Measurements from ENCODE around the gene PMCH.
"Not testable (repeated sequence)": the region's sequence is repeated elsewhere in the genome, so short reads cannot be mapped to it uniquely, and the experiment has no call there.

PMCH gene, protein sequence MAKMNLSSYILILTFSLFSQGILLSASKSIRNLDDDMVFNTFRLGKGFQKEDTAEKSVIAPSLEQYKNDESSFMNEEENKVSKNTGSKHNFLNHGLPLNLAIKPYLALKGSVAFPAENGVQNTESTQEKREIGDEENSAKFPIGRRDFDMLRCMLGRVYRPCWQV
- 0.09 to 1.9 (median 0.82) reads per million in 4 experiments for total RNA-seq

DNA sequence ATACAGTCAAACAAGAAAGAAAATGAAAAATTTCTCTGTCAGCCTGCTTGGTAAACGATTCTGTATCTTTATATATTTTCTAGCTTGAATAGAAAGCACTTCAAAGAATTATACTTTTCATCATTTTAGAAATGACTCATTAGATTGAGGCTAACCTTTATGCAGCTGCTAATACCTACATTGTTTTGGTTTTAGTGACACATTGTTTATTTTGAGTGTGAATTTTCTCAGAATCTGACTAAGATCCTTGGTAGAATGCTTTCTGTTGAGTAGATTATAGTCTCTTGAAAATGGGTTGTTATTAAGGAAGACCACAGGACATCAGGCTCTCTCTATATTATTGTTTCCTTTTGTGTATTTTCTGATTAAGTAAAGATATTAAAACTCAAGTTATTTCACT lies at the start of gene PMCH:
PMCH (minus strand) TSS at position 45 of the 400 bp plus-strand sequence. CDS start 63 bp downstream, outside the sequence.
- DNase-seq: no peak

DNA sequence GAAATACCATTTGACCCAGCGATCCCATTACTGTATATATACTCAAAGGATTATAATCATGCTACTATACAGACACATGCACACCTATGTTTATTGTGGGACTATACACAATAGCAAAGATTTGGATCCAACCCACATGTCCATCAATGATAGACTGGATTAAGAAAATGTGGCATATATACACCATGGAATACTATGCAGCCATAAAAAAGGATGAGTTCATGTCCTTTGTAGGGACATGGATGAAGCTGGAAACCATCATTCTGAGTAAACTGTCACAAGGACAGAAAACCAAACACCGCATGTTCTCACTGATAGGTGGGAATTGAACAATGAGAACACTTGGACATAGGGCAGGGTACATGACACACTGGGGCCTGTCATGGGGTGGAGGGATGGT lies 43.2 kb upstream of the PMCH start:
- DNase-seq: not testable (repeated sequence)

DNA sequence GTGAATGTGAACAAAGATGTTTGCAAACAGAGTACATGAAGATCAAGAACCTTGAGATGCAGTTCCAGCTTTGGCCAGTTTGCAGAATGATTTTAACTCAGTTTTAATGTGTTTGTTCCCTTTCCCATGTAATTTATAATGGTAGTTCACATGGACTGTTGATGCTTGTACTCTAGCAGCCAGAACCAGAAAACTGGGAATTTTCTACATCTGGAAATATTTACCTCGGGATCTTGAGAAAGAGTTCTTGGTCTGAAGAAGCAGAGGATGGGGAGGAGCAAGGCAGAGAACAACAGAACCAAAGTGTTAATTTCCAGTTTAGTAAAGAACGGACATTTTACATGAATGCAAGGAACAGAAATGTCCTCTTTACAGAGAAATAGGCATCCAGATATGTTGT lies 37.0 kb upstream of the PMCH start:
- no peak for DNase-seq

DNA sequence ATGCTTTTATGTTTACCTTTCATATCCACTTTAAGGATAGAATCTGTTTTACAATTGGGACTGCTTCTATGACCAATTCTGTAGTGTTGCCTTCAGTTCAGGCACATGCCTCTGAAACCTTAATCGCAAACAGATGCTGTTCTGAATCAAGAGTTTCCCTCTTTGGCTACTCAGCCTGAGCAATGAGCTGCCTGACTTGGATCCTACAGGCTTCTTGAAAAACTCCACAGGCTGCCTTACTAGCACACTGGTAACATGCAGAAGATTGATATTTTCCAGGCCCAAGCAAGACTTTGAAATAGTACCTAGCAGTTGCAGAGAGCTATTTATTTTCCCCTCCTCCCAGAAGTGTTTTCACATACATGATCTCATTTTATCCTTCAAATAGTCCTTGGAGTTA lies 34.8 kb upstream of the PMCH start:
- no peak for DNase-seq

DNA sequence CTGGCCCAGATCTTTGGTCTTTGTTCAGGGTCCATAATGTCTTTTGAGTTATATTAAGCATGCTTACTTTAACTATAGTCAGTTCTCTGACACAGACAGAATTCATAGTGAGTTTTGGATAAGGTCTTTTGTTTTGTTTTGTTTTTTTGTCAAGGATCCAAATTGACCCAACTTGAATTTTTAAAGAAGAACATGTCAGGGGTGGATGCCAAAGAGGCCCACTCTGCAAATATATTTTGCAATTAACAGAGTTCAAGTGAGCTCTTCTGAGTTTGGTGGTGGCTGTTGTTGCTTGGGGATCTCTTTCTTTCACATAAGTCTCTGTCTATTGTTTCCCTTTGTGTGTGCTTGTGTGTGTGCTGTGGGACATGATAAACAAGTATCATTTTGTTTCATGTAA lies 34.4 kb upstream of the PMCH start:
- DNase-seq: no peak

DNA sequence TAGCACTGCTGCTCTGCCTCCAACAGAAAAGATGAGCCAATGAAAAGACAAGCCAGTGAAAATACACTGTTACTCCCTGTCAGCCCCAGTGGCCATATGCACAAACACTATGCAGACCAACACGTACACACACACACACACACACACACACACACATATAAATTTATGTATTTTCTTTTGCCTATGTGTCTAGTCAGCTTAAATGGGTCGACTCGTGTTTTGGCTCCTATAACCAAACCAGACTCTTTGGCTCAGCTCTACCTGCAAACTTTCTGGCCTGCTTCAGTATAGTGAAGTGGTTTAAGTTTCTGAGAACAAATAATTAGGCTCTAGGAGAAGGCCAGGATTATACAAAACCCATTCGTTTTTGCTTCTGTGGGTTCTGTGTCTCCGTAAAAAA lies 30.3 kb upstream of the PMCH start:
- no peak for DNase-seq

DNA sequence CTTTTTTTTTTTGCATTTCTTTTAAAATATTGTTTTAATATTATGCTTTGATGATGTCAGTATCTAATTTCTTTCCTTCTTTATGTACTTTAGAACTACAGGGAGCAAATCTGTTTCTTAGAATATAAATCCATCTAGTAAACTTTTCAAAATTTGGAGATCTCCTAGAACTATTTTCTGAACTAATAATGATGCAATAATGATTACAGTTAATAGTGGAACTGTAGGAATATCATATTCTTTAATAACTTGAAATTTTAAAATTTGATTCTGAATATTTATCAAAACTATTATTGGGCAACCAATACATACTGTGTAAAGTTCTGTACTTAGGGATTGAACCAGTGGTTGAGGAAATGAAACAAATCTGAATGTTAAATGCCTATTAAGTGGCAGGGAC lies 23.1 kb upstream of the PMCH start:
- DNase-seq: no peak

DNA sequence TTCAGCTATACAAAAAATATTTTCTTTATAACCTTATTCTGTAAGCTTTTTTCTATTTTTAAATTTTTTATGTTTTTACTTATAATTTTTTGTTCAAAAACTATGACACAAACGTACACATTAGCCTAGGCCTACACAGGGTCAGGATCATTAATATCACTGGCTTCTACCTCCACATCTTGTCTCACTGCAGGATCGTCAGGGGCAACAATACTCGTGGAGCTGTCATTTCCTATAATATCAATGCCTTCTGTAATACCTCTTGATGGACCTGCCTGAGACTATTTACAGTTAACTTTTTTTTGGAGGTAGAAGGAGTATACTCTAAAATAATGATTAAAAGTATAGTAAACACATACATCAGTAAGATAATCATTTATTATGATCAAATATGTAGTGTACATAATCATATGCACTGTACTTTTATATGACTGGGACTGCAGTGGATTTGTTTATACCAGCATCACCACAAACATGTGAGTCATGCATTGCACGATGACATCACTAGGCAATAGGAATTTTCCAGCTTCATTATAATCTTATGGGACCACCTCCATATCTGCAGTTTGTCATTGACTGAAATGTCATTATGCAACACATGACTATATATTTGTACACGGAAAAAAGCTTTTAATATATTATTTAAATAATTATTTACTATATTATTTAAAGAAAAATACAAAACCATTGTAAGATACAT lies 18.5 kb upstream of the PMCH start:
- DNase-seq: no peak

DNA sequence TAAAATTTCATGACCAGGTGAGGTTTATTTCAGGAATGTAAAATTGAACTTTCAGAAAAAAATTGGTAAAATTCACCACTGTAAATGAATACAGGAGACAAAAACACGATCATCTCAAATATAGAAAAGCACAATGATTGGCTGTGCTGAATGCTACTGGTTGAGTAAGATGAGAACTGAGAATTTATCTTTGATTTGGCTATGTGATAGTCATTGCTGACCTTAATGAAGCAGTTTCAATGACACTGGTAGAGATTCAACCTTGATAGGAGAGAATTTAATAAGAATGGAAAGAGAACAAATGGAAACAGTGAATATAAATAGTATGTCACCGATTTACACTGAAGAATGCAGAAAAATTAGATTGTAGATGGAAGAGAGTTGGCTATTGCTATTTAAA lies 6.4 kb upstream of the PMCH start:
- DNase-seq: no peak

DNA sequence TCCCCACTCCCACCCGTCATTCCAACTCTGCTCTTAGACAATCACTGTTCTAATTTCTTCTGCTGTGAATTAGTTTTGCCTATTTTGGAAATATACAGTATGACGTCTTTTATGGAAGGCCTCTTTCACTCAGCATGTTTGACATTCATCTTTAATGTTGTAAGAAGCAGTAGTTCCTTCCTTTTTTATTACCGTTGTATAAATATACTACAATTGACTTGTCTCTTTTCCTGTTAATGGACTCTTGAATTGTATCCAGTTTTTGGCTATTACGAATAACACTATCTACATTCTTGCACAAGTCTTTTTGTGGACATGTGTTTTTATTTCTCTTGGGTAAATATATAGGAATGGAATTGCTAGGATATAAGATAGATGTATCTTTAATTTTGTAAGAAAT lies 4.9 kb upstream of the PMCH start:
- no peak for DNase-seq

DNA sequence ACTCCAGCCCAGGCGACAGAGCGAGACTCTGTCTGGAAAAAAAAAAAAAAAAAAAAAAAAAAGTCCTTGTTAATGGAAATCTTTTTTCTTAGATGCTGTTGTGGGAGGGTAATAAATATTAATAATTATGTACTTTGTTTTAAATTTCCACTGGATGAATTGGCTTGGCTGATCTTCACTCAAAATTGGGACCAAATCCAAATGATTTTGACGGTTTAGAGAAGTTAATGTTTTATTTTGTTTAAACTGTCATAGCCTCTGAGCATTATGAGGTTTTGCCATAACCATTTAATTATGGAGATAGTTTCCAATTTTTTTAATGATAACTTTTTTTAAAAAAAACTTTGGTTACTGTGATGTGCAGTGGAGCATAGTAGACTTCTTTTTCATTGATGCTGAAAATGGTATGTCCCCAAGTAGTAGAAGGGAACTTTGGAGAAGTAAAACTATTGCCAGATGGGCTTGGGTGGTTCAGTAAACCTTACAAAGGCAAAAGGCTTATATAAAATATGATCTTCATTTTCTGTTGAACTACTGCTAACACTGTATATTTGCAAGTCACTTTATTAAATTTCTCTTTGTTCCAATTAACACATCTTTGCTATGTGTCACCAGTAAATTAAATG lies 3.9 kb upstream of the PMCH start:
- no peak for DNase-seq

DNA sequence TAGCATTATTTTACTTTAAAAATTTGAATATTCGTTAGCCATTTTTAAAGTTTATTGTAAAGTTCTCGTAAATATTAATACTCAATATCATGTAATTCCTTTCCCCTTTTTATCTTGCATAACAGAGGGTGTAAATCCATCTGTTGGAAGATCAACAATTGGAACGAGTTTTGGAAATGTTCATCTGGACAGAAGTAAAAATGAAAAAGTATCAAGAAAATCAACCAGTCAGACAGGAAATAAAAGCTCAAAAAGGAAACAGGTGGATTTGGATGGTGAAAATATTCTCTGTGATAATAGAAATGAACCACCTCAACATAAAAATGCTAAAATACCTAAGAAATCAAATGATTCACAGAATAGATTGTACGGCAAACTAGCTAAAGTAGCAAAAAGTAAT lies 1.8 kb downstream of the PMCH start:
- no peak for DNase-seq

DNA sequence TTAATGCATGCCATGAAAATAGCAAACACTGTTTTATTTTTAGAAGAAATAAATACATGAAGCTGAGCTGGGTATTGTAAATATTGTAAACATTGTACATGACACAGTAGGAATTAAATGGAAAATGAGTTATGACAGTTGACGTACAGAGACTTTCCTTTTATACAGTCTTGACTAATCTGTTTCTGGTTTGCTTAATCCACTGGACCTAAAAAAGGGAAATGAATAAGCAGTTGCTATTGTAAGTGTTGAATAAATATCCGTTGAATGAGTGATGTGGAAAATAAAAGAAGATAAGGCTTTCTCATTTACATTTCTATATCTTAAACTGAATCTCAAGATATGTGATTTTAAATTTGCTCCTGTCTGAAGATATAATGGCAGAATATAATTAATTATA lies 15.0 kb downstream of the PMCH start:
- no peak for DNase-seq

DNA sequence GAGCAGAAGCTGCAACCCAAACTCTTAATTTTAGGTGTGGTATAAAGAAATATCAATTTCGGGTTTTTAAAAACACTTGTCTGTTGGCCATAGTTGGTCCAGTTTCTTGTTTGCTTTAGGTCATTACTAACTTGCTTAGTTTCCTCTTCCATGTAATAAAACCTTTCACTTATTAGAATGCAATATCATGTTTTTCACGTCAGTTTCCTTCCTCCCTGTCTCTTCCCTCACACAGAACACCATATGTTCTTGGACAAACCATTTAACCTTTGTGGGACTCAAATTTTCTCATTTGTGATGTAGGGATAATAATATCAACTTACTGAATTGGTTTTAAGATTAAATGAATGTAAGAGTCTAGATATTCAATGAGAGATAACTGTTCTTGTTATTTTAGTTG lies 22.9 kb downstream of the PMCH start:
- no peak for DNase-seq

DNA sequence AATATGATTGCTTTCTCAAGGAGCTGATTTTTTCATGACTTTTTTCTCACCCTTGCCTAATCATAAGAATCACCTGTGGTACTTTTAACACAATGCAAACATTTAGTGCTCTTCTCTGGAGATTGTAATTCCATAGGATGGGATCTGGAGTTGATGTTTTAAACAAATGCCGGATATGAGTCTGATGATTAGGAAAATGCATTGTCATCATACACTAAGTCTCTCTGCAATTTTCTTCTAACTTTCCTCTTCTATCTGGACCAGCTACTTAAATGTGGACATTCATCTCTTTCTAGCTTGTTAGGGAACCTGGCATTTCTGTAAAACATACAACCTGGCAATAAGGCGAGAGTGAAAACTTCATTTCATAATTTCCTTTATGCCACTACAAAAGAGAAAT lies 23.5 kb downstream of the PMCH start:
- no peak for DNase-seq

DNA sequence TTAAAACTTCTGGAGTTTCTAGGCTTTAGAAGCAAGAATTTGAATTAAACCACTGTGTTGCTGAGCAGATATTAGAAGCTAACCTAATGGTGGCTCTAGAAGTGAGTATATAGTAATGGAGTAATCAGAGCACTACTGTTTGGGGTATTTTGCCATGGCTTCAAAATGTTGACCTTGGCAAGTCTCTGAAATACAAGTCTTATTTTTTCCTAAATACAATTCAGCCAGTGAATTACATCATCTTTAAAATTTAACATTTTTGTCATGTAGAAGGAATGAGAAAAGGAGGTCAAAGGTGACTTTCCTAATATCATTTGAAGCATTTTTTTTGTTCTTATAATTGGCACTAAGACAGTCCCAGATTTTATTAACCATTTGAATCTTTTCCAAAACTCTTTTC lies 25.2 kb downstream of the PMCH start:
- DNase-seq: no peak

DNA sequence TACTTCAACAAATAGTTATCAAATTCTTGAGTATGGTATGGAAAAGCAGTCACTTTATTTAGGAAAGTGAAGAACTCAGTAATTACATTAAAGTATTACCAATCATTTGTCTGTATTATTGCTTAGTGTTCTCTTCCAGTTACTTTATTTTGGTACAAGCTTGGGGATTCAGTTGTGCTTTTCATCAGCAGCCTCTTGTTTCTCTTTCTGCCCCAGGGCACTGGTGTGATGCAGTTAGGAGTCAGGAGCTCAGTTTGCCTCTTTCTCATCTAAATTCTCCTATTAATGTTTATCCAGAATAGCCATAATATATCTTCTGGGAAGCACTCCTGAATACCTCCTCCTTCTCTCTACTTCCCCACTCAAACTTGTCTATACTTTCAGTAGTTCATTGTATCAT lies 25.7 kb downstream of the PMCH start:
- no peak for DNase-seq

DNA sequence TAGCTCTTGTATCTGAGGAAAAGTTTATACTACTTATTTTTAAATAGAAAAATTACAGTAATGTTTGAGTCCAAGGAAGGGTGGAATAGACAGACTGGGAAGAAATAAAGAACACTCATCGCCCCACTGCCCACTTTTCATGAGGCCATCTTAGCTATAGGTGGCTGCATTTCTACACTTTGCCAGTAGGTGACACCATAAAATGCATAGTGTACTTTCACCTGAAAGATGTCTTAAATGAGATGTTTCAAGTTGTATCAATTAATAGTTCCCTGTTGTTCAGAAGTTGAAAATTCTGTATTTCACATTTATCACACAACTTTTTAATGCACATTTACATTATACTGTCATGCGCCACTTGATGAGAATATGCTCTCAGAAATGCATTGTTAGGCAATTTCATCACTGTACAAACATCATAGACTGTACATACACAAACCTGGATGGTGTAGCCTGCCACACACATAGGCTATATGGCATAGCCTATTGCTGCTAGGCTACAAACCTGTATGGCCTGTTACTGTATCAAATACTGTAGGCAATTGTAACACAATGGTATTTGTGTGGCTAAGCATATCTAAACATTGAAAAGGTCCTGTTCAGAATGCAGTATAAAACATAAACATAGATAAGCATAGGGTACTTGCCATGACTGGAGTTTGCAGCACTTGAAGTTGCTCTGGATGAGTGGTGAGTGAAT lies 27.6 kb downstream of the PMCH start:
- no peak for DNase-seq

DNA sequence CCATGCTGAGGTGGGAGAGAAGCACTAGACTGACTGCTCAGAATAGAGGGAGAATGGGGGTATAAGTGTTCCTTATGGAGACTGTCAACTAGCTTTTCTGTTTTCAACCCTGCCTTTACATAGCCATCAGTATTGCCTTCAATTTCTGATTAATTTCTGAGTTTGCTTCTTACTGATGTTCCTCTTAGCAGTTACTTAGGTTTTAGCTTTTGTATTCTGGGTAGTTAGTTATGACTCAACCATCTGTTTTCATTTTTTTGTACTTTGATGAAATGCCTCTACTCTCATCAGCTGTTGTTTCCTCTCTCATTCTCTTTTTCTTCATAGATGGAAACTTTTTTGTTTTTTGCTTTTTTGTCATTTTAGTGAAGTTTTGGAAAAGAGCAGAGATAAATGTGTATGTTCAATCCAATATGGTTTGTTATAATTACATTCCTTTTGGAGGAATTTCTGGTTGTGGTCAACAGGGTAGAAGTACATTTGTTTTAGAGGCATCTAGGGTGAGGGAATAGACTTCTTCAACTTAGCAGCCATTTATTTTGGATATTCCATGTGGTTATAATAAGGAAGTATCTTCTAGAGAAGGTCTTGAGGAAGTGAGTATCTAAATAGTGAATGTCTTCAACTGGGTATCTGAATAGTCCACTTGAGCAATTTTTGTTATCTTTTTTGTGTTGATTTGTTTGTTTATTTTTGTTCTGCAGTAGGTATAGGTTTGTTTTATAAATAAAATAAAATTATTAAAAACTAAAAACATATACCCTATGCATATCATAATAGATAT lies 29.6 kb downstream of the PMCH start:
- DNase-seq: no peak

DNA sequence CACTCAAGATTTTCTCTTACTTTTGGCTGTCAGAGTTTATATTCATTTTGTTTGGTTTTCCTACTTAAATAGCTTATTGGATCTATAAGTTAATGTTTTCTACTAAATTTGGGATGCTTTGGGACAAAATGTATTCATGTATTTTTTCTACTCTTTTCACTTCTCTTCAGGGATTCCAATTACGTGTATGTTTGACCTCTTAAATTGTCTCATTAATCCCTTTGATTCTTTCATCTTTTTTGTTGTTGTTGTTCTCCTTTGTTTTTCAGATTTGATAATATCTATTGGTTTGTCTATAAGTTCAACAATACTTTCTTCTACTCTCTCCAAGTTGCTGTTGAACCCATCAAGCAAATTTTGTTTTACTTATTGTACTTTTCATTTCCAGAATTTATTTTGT lies 34.2 kb downstream of the PMCH start:
- DNase-seq: no peak

DNA sequence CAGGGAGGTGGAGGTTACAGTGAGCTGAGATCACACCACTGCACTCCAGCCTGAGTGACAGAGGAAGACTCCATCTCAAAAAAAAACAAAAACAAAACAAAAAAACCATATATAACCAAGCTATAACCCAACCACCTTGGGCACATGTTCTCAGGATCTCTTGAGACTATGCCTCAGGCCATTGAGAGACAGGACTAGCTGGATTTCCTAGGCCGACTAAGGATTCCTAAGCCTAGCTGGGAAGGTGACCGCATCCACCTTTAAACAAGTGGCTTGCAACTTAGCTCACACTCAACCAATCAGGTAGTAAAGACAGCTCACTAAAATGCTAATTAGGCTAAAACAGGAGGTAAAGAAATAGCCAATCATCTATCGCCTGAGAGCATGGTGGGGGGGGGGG lies 42.4 kb downstream of the PMCH start:
- not testable (repeated sequence) for DNase-seq

DNA sequence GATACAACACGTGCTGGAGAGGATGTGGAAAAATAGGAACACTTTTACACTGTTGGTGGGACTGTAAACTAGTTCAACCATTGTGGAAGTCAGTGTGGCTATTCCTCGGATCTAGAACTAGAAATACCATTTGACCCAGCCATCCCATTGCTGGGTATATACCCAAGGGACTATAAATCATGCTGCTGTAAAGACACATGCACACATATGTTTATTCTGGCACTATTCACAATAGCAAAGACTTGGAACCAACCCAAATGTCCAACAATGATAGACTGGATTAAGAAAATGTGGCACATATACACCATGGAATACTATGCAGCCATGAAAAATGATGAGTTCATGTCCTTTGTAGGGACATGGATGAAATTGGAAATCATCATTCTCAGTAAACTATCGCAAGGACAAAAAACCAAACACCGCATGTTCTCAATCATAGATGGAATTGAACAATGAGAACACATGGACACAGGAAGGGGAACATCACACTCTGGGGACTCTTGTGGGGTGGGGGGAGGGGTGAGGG lies 50.5 kb downstream of the PMCH start:
- not testable (repeated sequence) for DNase-seq
